Keratinocyte (primary cell): ENCODE measurements around the gene ANKS1B.

Source experiments
- EZH2 ChIP-seq: IDR thresholded peaks from one replicate; pipeline ENCODE4 v1.6.1; 2012; ENCODE audit warnings: inconsistent platforms, mild to moderate bottlenecking, low read length, moderate library complexity
- TF ChIP-seq, protein P1 (sequence below), 3 experiments: IDR thresholded peaks in 1 of 3; conservative IDR thresholded peaks in 1 of 3; optimal IDR thresholded peaks in 1 of 3; 2 replicates in 2 of 3; 3 replicates in 1 of 3; pipeline versions ENCODE3 to v1.5.1; 2011; ENCODE audit warnings: low read length in 3 of 3, mild to moderate bottlenecking in 3 of 3, moderate library complexity in 2 of 3, control low read depth in 1 of 3, inconsistent platforms in 1 of 3; ENCODE audit not compliant: insufficient read depth in 2 of 3; ENCODE audit errors: extremely low read depth in 1 of 3

DNA sequence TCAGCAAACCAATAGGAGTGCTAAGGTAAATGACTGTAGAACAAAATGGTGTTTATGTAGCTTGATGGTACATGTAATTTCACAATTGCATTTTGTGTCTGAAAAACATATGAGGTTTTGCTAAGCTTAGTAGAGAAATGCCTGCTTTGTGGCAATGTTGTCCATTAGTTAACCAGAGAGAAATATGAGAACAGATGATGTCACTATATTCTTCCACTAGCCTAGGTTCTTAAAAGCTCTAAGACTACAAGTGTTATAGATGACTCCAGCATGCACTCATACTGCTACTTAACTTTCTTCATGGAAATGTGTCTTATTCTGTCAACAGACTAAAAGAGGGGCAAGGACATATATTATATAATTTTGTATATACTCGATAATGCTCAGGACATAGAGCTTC, 1030.2 kb downstream of the ANKS1B start:
- TF ChIP-seq, protein P1, sequence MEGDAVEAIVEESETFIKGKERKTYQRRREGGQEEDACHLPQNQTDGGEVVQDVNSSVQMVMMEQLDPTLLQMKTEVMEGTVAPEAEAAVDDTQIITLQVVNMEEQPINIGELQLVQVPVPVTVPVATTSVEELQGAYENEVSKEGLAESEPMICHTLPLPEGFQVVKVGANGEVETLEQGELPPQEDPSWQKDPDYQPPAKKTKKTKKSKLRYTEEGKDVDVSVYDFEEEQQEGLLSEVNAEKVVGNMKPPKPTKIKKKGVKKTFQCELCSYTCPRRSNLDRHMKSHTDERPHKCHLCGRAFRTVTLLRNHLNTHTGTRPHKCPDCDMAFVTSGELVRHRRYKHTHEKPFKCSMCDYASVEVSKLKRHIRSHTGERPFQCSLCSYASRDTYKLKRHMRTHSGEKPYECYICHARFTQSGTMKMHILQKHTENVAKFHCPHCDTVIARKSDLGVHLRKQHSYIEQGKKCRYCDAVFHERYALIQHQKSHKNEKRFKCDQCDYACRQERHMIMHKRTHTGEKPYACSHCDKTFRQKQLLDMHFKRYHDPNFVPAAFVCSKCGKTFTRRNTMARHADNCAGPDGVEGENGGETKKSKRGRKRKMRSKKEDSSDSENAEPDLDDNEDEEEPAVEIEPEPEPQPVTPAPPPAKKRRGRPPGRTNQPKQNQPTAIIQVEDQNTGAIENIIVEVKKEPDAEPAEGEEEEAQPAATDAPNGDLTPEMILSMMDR (optimal IDR thresholded peaks at IDR 0.05 in 1 of 3, IDR thresholded peaks at IDR 0.05 in 1 of 3, conservative IDR thresholded peaks at IDR 0.05 in 1 of 3; ENCODE audit: extremely low read depth in 1 of 3, insufficient read depth in 2 of 3, low read length in 3 of 3): no peak
- TF ChIP-seq EZH2: no peak
